ENCODE results near the gene SCNN1A.

SCNN1A gene

GRCh38 chr12:6375269-6376078, at the start of gene SCNN1A:
Gene SCNN1A, minus strand, starts transcription at chr12:6375563. Its CDS starts 780 bp downstream, at chr12:6374783.
- no peak for DNase-seq

- no peak for DNase-seq
Measured at GRCh38 chr12:6424866-6425265, 49.5 kb upstream of the SCNN1A start.

GRCh38 chr12:6424008-6424347, 48.6 kb upstream of the SCNN1A start:
- no peak for DNase-seq

GRCh38 chr12:6423267-6424007, 48.1 kb upstream of the SCNN1A start:
- DNase-seq, result peak; percentile 89

GRCh38 chr12:6420364-6420763, 45.0 kb upstream of the SCNN1A start:
- DNase-seq, result no peak

- no peak for DNase-seq
Measured at GRCh38 chr12:6418796-6419195, 43.4 kb upstream of the SCNN1A start.

GRCh38 chr12:6416596-6416995, 41.2 kb upstream of the SCNN1A start:
- DNase-seq, result no peak

- DNase-seq, result no peak
Measured at GRCh38 chr12:6407236-6407954, 32.0 kb upstream of the SCNN1A start.

- no peak for DNase-seq
Measured at GRCh38 chr12:6405963-6406362, 30.6 kb upstream of the SCNN1A start.

GRCh38 chr12:6404390-6404789, 29.0 kb upstream of the SCNN1A start:
- no peak for DNase-seq

GRCh38 chr12:6399884-6400644, 24.7 kb upstream of the SCNN1A start:
- DNase-seq, result no peak

- DNase-seq, result no peak
Measured at GRCh38 chr12:6396031-6396430, 20.7 kb upstream of the SCNN1A start.

- no peak for DNase-seq
Measured at GRCh38 chr12:6394398-6394797, 19.0 kb upstream of the SCNN1A start.

- DNase-seq, result no peak
Measured at GRCh38 chr12:6393109-6393508, 17.7 kb upstream of the SCNN1A start.

- no peak for DNase-seq
Measured at GRCh38 chr12:6392504-6392903, 17.1 kb upstream of the SCNN1A start.

GRCh38 chr12:6391013-6391412, 15.7 kb upstream of the SCNN1A start:
- DNase-seq, result no peak

GRCh38 chr12:6390084-6390799, 14.9 kb upstream of the SCNN1A start:
- DNase-seq, result no peak

GRCh38 chr12:6387541-6387940, 12.2 kb upstream of the SCNN1A start:
- DNase-seq, result no peak

GRCh38 chr12:6386491-6386890, 11.1 kb upstream of the SCNN1A start:
- DNase-seq, result no peak

- DNase-seq, result no peak
Measured at GRCh38 chr12:6386038-6386437, 10.7 kb upstream of the SCNN1A start.

GRCh38 chr12:6384499-6385436, 9.4 kb upstream of the SCNN1A start:
- DNase-seq, result no peak

Measured in CD4-positive, alpha-beta T cell treated with Interleukin-10 for 1 hour (primary cell).